ENCODE data around the gene MZB1. TPM values are rescaled to one million over a fixed set of nuclear protein-coding genes. Genes with fewer than 3 reads are reported as not detected.
A peak's percentile ranks its signal among the peaks of the same experiment; 100 is the strongest.

The MZB1 gene
- total and polyA plus RNA-seq, 2 of the 13 experiments (the other 11 are each of a cell fraction or from before 2014, with no cell fraction given): 0.31 to 0.40 TPM

DNA sequence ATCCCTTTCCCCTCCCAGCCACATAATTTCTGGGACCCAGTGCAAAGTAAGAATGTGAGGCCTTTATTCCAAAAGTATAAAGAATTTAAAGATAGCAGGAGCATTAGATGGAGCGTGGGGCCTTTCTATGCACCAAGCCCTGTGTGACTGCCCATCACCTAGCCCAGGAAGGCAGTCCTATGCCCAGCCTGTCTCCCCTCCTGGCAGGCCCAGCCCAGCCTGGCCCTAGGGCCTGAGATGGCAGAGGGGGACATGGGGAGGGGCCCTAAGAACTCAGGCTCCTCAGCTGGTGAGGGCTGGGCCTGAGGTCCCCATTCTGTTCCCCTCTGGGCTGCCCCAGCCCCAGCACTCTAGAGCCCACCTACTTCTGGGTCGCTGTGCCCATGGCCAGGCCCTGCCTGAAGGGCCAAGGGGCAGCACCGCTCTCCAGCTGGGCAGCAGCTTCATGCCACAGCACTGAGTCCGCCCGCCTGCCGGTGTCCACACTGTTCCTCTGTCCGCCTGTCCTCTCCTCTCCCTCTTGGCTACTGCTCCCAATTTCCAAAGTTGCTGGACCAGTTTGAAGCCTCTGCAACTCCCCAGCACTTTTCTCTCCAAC is 5.6 kb downstream of the MZB1 start (continued):
- 0 out of 2 replicates have a peak, but pooled peaks have one; percentile 41 for TF ChIP-seq HES4 (CRISPR knock-in tag; IDR thresholded peaks at IDR 0.05; ENCODE audit: borderline replicate concordance)
- TF ChIP-seq AHDC1 (CRISPR knock-in tag; IDR thresholded peaks at IDR 0.05; ENCODE audit: borderline replicate concordance): no peak
- 0 out of 2 replicates have a peak, but pooled peaks have one; percentile 39 for TF ChIP-seq TOPORS (CRISPR knock-in tag; IDR thresholded peaks at IDR 0.05)
- no peak for TF ChIP-seq TAF1 (CRISPR knock-in tag; IDR thresholded peaks at IDR 0.05)
- TF ChIP-seq NFE2L1 (CRISPR knock-in tag; IDR thresholded peaks at IDR 0.05; ENCODE audit: borderline replicate concordance): 0 out of 2 replicates have a peak, but pooled peaks have one; percentile 23
- TF ChIP-seq ZNF543 (CRISPR knock-in tag; IDR thresholded peaks at IDR 0.05): 0 out of 2 replicates have a peak, but pooled peaks have one; percentile 18
